CD4-positive, alpha-beta T cell treated with Interleukin-2 at 100 ng/mL for 4 hours (primary cell): ENCODE data around the gene ADRM1.

Experiments used
- DNase-seq: peaks from one replicate; pipeline ENCODE4 v3.0.0-alpha.2; 2020; ENCODE audit warnings: low spot score

ADRM1 gene

GRCh38 chr20:62355878-62356588 is 53.2 kb downstream of the ADRM1 start:
- no peak for DNase-seq

- no peak for DNase-seq
Measured at GRCh38 chr20:62356589-62357186, 53.9 kb downstream of the ADRM1 start.

GRCh38 chr20:62357187-62357667 is 54.4 kb downstream of the ADRM1 start:
- DNase-seq: no peak

GRCh38 chr20:62357681-62358080 is 54.9 kb downstream of the ADRM1 start:
- no peak for DNase-seq
